ENCODE results near the gene ZNF227. TPM values are rescaled to one million over a fixed set of nuclear protein-coding genes. Genes with fewer than 3 reads are reported as not detected.

Gene ZNF227
- total RNA-seq, 1 experiment from 2014 or later, result 22.6 TPM

DNA sequence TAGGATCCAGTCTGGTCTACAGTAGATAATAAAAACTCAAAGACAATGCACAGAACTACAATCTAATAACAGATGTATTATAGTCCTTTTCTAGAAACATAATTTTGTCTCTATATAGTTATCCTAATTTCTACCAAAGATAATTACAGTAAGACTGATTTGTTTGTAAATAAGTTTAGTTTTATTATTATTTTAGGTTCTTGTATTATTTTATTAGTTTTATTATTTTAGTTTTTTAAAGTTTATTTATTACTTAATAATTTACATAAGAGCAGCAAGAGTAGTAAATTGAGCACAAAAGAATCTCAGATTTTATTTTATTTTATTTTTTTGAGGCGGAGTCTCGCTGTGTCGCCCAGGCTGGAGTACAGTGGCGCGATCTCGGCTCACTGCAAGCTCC is 22.3 kb upstream of the ZNF227 start:
- no peak overlapping the region for H2AFZ ChIP-seq (ENCODE audit: low read length)
- H3K27ac ChIP-seq (ENCODE audit: insufficient read length, low read depth, low read length), result no peak overlapping the region
- no peak overlapping the region for H3K4me2 ChIP-seq (ENCODE audit: insufficient read depth, insufficient read length, low read length)
- no peaks in the 10 kb centered on the region for H3K4me1 ChIP-seq (ENCODE audit: insufficient read depth, low read length)
- no peak overlapping the region for H3K9ac ChIP-seq (ENCODE audit: extremely low read depth, insufficient read length, low read length)
- H3K14ac ChIP-seq (ENCODE audit: insufficient read depth, low read length), result no peak overlapping the region
- H3K56ac ChIP-seq (ENCODE audit: insufficient read length, low read depth, low read length), result no peak overlapping the region
- no peak overlapping the region for H2BK15ac ChIP-seq (ENCODE audit: low read depth, low read length)
- H4K8ac ChIP-seq (replicated peaks; ENCODE audit: insufficient read length, low read depth, low read length), result no peak overlapping the region
- no peak for DNase-seq
- no peak overlapping the region for H3K27ac Mint-ChIP-seq
- no peak overlapping the region for H3K18ac ChIP-seq (ENCODE audit: insufficient read length, low read depth, low read length)
- no peaks in the 10 kb centered on the region for H3K79me2 ChIP-seq (ENCODE audit: insufficient read depth, low read length)
- H3K4me3 Mint-ChIP-seq, result no peak overlapping the region
- no peak overlapping the region for H3K23ac ChIP-seq (ENCODE audit: insufficient read length, low read depth, low read length)
- no peak overlapping the region for H4K5ac ChIP-seq (ENCODE audit: insufficient read length, low read depth, low read length)
- H2BK120ac ChIP-seq (ENCODE audit: low read depth, low read length, poor library complexity, severe bottlenecking), result no peak overlapping the region
- no peaks in the 10 kb centered on the region for H3K27me3 ChIP-seq (ENCODE audit: insufficient read depth, low read length)
- TF ChIP-seq, protein P1, sequence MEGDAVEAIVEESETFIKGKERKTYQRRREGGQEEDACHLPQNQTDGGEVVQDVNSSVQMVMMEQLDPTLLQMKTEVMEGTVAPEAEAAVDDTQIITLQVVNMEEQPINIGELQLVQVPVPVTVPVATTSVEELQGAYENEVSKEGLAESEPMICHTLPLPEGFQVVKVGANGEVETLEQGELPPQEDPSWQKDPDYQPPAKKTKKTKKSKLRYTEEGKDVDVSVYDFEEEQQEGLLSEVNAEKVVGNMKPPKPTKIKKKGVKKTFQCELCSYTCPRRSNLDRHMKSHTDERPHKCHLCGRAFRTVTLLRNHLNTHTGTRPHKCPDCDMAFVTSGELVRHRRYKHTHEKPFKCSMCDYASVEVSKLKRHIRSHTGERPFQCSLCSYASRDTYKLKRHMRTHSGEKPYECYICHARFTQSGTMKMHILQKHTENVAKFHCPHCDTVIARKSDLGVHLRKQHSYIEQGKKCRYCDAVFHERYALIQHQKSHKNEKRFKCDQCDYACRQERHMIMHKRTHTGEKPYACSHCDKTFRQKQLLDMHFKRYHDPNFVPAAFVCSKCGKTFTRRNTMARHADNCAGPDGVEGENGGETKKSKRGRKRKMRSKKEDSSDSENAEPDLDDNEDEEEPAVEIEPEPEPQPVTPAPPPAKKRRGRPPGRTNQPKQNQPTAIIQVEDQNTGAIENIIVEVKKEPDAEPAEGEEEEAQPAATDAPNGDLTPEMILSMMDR (conservative IDR thresholded peaks at IDR 0.05), result no peak
- H3K4me1 Mint-ChIP-seq, result no peaks in the 10 kb centered on the region
- peaks cover 0 to 2% (median 0%) of the 10 kb centered on the region in 3 experiments; a peak in 4 of 7 replicates for H3K36me3 Mint-ChIP-seq (ENCODE audit: insufficient read depth in 1 of 3, low read depth in 3 of 3)
- no peaks in the 10 kb centered on the region for H3K23me2 ChIP-seq (ENCODE audit: insufficient read length, low read depth, low read length, poor library complexity, severe bottlenecking)
- no peak overlapping the region for H2BK20ac ChIP-seq (ENCODE audit: low read depth, low read length, poor library complexity, severe bottlenecking)
- no peaks in the 10 kb centered on the region for H3K79me1 ChIP-seq (ENCODE audit: insufficient read depth, low read depth, low read length, poor library complexity, severe bottlenecking)
- no peaks in the 10 kb centered on the region for H3K9me3 ChIP-seq (ENCODE audit: control insufficient read depth, low read depth, low read length)
- WGBS (ENCODE audit: extremely low coverage, insufficient read length, low lambda C conversion rate), result no CpG with 5 or more reads among the region's 6 CpGs
- no peak overlapping the region for H3T11ph ChIP-seq (ENCODE audit: low read length)
- H4K20me1 ChIP-seq (ENCODE audit: control insufficient read depth, insufficient read depth, insufficient read length), result no peaks in the 10 kb centered on the region
- no peak overlapping the region for H2BK5ac ChIP-seq (ENCODE audit: insufficient read length, low read length)
- no peak overlapping the region for H3K4ac ChIP-seq (ENCODE audit: low read depth, low read length)
- peaks cover 49 to 58% of the 10 kb centered on the region in 2 experiments for H3K9me3 Mint-ChIP-seq
- H4K91ac ChIP-seq (ENCODE audit: insufficient read length, low read depth, low read length), result no peak overlapping the region
- H3K27me3 Mint-ChIP-seq (ENCODE audit: low read depth), result peaks cover 13% of the 10 kb centered on the region
- no peak overlapping the region for H2AK5ac ChIP-seq (ENCODE audit: insufficient read length, low read length)
- no peak overlapping the region for H2BK12ac ChIP-seq (ENCODE audit: insufficient read length, low read depth, low read length)

Measured in H9 (cell line).